K562 (cell line): ENCODE results near the gene ATP5ME. TPM values are rescaled to one million over a fixed set of nuclear protein-coding genes. Genes with fewer than 3 reads are reported as not detected.
A peak's percentile ranks its signal among the peaks of the same experiment; 100 is the strongest.

ENCODE experiments used
- ATAC-seq: fragments of 200-7000 bp; cut with Tn5 transposase; 3 replicates; pipeline ENCODE4 v1.9.1; 2020; ENCODE audit warnings: moderate library complexity
- BruUV-seq: library from RNA; stranded (reverse); fragments of 400-500 nt; replicated peaks from 2 replicates; lab custom pipeline; 2021; lab: Mats Ljungman, UMichigan
- CTCF ChIA-PET: fragments of 300-600 bp; formaldehyde crosslinking; extraction: SDS; loops from one replicate; lab custom pipeline; 2021; ENCODE audit warnings: low intra/inter-chr PET ratio; lab: Yijun Ruan, JAX
- POLR2A ChIA-PET: fragments of 300-600, 350-650 bp; sonication (Branson Sonifier 250); formaldehyde crosslinking; extraction: SDS; loops from one replicate; lab custom pipeline; 2021; ENCODE audit warnings: antibody characterized with exemption, inconsistent platforms; lab: Yijun Ruan, JAX
- DNase-seq, 4 experiments: peaks; one replicate each; pipeline versions ENCODE4 v3.0.0 to v3.0.0-alpha.2; 2011 to 2018; ENCODE audit warnings: low spot score in 3 of 4, mixed read lengths in 3 of 4; ENCODE audit errors: extremely low read depth in 1 of 4
- FAIRE-seq: peaks from 2 replicates; lab custom pipeline; 2011; peaks lifted over from hg19 to GRCh38; lab: Jason Lieb, UNC
- H2AFZ ChIP-seq: 2 replicates; pipeline ENCODE4 v1.6.0; 2011; ENCODE audit warnings: low read depth, low read length, control low read depth, inconsistent platforms
- H3K27ac ChIP-seq: fragments of 200-600 bp; 3 replicates; pipeline ENCODE4 v1.8.0; 2011; ENCODE audit warnings: low read depth, mild to moderate bottlenecking, control low read depth, inconsistent platforms, low read length, moderate library complexity, mixed read lengths; ENCODE audit errors: extremely low read depth
- H3K27me3 ChIP-seq, 2 experiments: fragments of 300-600 bp in 1 of 2; 2 replicates in 1 of 2; 3 replicates in 1 of 2; pipeline versions ENCODE4 v1.6.0 to v1.8.0; 2011; ENCODE audit warnings: inconsistent platforms in 2 of 2, low read length in 2 of 2, mild to moderate bottlenecking in 1 of 2, mixed read lengths in 1 of 2, moderate library complexity in 1 of 2; ENCODE audit not compliant: control insufficient read depth in 2 of 2, insufficient read depth in 2 of 2
- H3K36me3 ChIP-seq: fragments of 300-600 bp; 3 replicates; pipeline ENCODE4 v1.8.0; 2011; ENCODE audit warnings: mild to moderate bottlenecking, low read length, inconsistent platforms; ENCODE audit not compliant: control insufficient read depth, insufficient read depth
- H3K4me1 ChIP-seq, 2 experiments: fragments of 200-600 bp in 1 of 2; replicated peaks in 1 of 2; 2 replicates in 1 of 2; 3 replicates in 1 of 2; pipeline versions ENCODE4 v1.5.1 to v1.8.0; 2011; ENCODE audit warnings: inconsistent platforms in 2 of 2, low read length in 2 of 2, mild to moderate bottlenecking in 1 of 2, mixed read lengths in 1 of 2, moderate library complexity in 1 of 2; ENCODE audit not compliant: control insufficient read depth in 2 of 2, insufficient read depth in 2 of 2
- H3K4me2 ChIP-seq: 2 replicates; pipeline ENCODE4 v1.6.1; 2011; ENCODE audit warnings: low read length, control low read depth, inconsistent platforms, mixed read lengths; ENCODE audit not compliant: insufficient read depth
- H3K4me3 ChIP-seq: fragments of 200-600 bp; sonication (generic), shearing (Covaris generic); 2 replicates; pipeline ENCODE4 v1.5.1; 2016; ENCODE audit warnings: control low read depth, inconsistent platforms
- H3K79me2 ChIP-seq: fragments of 200-600 bp; 3 replicates; pipeline ENCODE4 v1.8.0; 2011; ENCODE audit warnings: low read length, inconsistent platforms; ENCODE audit not compliant: control insufficient read depth, insufficient read depth
- H3K9ac ChIP-seq, 2 experiments: 2 replicates each; pipeline versions ENCODE4 v1.6.0 to v1.6.1; 2011; ENCODE audit warnings: low read depth in 2 of 2, low read length in 2 of 2, control low read depth in 1 of 2, inconsistent platforms in 1 of 2, mild to moderate bottlenecking in 1 of 2, mixed read lengths in 1 of 2; ENCODE audit not compliant: insufficient read depth in 1 of 2
- H3K9me1 ChIP-seq: one replicate; pipeline ENCODE4 v1.6.0; 2011; ENCODE audit warnings: inconsistent platforms, mild to moderate bottlenecking, low read length, moderate library complexity; ENCODE audit not compliant: control insufficient read depth, insufficient read depth
- H3K9me3 ChIP-seq: replicated peaks from 2 replicates; pipeline ENCODE4 v1.5.1; 2011; ENCODE audit warnings: low read depth, low read length, inconsistent platforms; ENCODE audit not compliant: control insufficient read depth, insufficient read depth
- H4K20me1 ChIP-seq: replicated peaks from 2 replicates; pipeline ENCODE4 v1.6.1; 2011; ENCODE audit warnings: low read length, inconsistent platforms, mixed read lengths; ENCODE audit not compliant: control insufficient read depth, insufficient read depth
- E2F1 ChIP-seq: sonication (generic); formaldehyde crosslinking; IDR thresholded peaks from 2 replicates; pipeline ENCODE4 v1.8.1; 2023; ENCODE audit warnings: mild to moderate bottlenecking, missing genetic modification reagents, moderate library complexity
- KAT7 ChIP-seq: sonication (generic); formaldehyde crosslinking; IDR thresholded peaks from 2 replicates; pipeline ENCODE4 v1.8.0; 2022; ENCODE audit warnings: missing genetic modification reagents, mild to moderate bottlenecking, borderline replicate concordance
- TCF7L2 ChIP-seq: fragments of 150-350 bp; IDR thresholded peaks from 2 replicates; pipeline ENCODE4 v1.6.1; 2016; ENCODE audit warnings: low read depth, mild to moderate bottlenecking, low read length, moderate library complexity
- ZNF551 ChIP-seq: fragments of 250-450 bp; sonication (Bioruptor Pico); IDR thresholded peaks from 2 replicates; pipeline ENCODE4 v1.5.0; 2021; ENCODE audit warnings: mild to moderate bottlenecking, moderate library complexity
- WGBS: fragments of 100-300 bp; shearing (Covaris generic); methylation state at CpG from one replicate; pipeline ENCODE4 v1.1.6; 2016; ENCODE audit warnings: low coverage, mixed read lengths; ENCODE audit not compliant: insufficient coverage; ENCODE audit errors: missing lambda C conversion rate; 5-methylcytosine and 5-hydroxymethylcytosine counted together
- in situ Hi-C: fragments of 300-500 bp; cut with MboI; formaldehyde crosslinking; loops from 4 replicates; pipeline ENCODE4 v1.15.0; 2018; ENCODE audit warnings: inconsistent platforms, mixed read lengths
- intact Hi-C: fragments of 100-400 bp; cut with micrococcal nuclease; formaldehyde crosslinking; loops from 2 replicates; pipeline ENCODE4 v1.14.2; 2022
- polyA plus RNA-seq, 8 experiments: library from polyadenylated mRNA; depleted of rRNA in 4 of 8; stranded (reverse) in 5 of 8; unstranded in 3 of 8; fragments of >200 nt; fragmentation: Nextera tagmentation in 2 of 8; fragmentation: Illumina TruSeq in 1 of 8; extraction: Ambion mirVana in 2 of 8; extraction: Trizol in 1 of 8; gene quantifications; 2 replicates each; pipeline versions ENCODE4 v1.2.1 to v1.2.3, GENCODE V29; 2011 to 2014; ENCODE audit warnings: inconsistent platforms in 1 of 8, missing spikeins in 1 of 8
- total RNA-seq, 7 experiments: library from RNA; depleted of rRNA in 6 of 7; stranded (reverse); fragments of >200 nt in 6 of 7; fragmentation: Illumina TruSeq in 2 of 7; extraction: Trizol in 2 of 7; gene quantifications; 2 replicates each; pipeline versions ENCODE4 v1.2.1 to v1.2.3, GENCODE V29; 2011 to 2021; ENCODE audit warnings: low replicate concordance in 1 of 7

ATP5ME gene
- total and polyA plus RNA-seq, 9 of the 15 experiments (the other 6 are each of a cell fraction or from before 2014, with no cell fraction given): 509 to 2,480 (median 887) TPM

DNA sequence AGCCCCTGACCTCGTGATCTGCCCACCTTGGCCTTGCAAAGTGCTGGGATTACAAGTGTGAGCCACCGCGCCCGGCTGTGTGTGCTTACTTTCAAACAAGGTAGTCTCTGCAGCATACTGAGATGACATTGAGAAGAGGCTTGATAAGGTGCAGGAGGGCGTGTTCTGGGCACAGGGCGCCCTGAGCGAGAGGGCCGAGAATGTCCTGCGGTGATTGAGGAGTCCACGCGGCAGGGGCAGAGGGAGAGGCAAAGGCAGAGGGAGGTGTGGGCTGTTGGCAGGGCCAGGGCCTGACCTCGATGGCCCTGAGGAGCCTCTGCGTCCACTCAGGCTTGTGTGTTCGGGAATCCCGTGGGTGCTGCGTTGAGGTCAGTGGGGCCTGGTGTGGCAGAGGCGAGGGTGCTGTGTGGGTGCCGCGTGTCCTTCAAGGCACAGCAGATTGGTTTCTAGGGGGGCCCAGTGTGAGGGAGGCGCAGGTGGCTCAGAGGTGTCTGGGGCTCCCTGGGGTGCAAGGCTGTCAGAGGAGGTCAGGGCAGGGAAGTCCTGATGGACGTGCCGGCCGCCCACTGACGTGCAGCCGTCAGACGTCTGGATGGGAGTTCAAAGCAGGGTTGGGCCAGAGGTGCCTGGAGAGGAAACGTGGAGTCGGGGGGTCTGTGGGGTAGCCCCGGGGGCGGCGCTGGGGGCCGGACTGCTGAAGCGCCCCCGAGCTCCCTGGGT lies 43.7 kb upstream of the ATP5ME start:
- FAIRE-seq: no peak
- Histone ChIP-seq H3K36me3 (peaks cover 20% of the 10 kb centered on the region; the same call in 2 of the 3 replicates), H2AFZ (no peak overlapping the region), H3K4me3 (no peak overlapping the region), H3K27ac (no peak overlapping the region), H3K79me2 (peaks cover 71% of the 10 kb centered on the region), H3K27me3 (no peaks in the 10 kb centered on the region), H4K20me1 (no peaks in the 10 kb centered on the region), H3K9ac (peak overlapping the region in 1 of 2 experiments; percentile 71; a peak in 1 of 4 replicates), H3K9me1 (no peaks in the 10 kb centered on the region), H3K4me2 (no peak overlapping the region), H3K4me1 (peaks cover 0 to 39% of the 10 kb centered on the region in 2 experiments; a peak in 2 of 5 replicates), H3K9me3 (peaks cover 1% of the 10 kb centered on the region; the same call in 1 of the 2 replicates)
- in situ Hi-C loops: no loop called here
- TF ChIP-seq ZNF551 (CRISPR knock-in tag) (no peak), E2F1 (CRISPR knock-in tag) (no peak), TCF7L2 (no peak), KAT7 (CRISPR knock-in tag) (no peak)
- POLR2A ChIA-PET: interaction anchor here (1.0 kb wide), 1 partner anchor 13 kb away, joined by 4 read pairs; no protein-coding TSS in a partner anchor
- no TSS peak for BruUV-seq
- DNase-seq: no peak
- intact Hi-C loops: no loop called here
- CTCF ChIA-PET: no interaction called here
- no peak for ATAC-seq
- WGBS: 92% methylated on average over 20 of the region's 34 CpGs
